K562 (cell line): ENCODE data around the gene PAN2. TPM values are rescaled to one million over a fixed set of nuclear protein-coding genes. Genes with fewer than 3 reads are reported as not detected.

Source experiments
- BCOR ChIP-seq: fragments of 450-650 bp; IDR thresholded peaks from 2 replicates; pipeline ENCODE4 v1.6.1; 2016
- CREBBP ChIP-seq: IDR thresholded peaks from one replicate; pipeline ENCODE4 v1.6.1; 2012; ENCODE audit warnings: low read depth, mild to moderate bottlenecking, control low read depth, inconsistent platforms, low read length
- GMEB1 ChIP-seq: fragments of 250-450 bp; sonication (Bioruptor Pico); IDR thresholded peaks from 2 replicates; pipeline ENCODE4 v1.4.0; 2020; ENCODE audit warnings: mild to moderate bottlenecking
- MNT ChIP-seq, 2 experiments: fragments of 450-650 bp; conservative IDR thresholded peaks; 2 replicates each; pipeline ENCODE4 v1.6.1; 2017; ENCODE audit warnings: mild to moderate bottlenecking in 2 of 2, moderate library complexity in 2 of 2
- MXI1 ChIP-seq: IDR thresholded peaks from 2 replicates; pipeline ENCODE4 v1.6.1; 2011; ENCODE audit warnings: low read depth, mild to moderate bottlenecking, improper control_type of control experiment, low read length
- PHF20 ChIP-seq: fragments of 450-650 bp; IDR thresholded peaks from 2 replicates; pipeline ENCODE4 v1.6.1; 2018; ENCODE audit not compliant: partially characterized antibody
- POLR2A ChIP-seq: fragments of 450-650 bp; conservative IDR thresholded peaks from 2 replicates; pipeline ENCODE4 v1.6.1; 2016
- RREB1 ChIP-seq: fragments of 250-450 bp; sonication (Bioruptor Pico); IDR thresholded peaks from 2 replicates; pipeline ENCODE4 v1.4.0; 2020
- SMC3 ChIP-seq: conservative IDR thresholded peaks from 2 replicates; pipeline ENCODE4 v1.6.1; 2011; ENCODE audit warnings: low read depth, low read length, improper control_type of control experiment; ENCODE audit not compliant: insufficient read depth
- TAF1 ChIP-seq: IDR thresholded peaks from 2 replicates; pipeline ENCODE4 v1.6.1; 2011; ENCODE audit warnings: mild to moderate bottlenecking, low read length, moderate library complexity; ENCODE audit not compliant: insufficient read depth, control insufficient read depth, severe bottlenecking; ENCODE audit errors: extremely low read depth
- YY1 ChIP-seq, 3 experiments: IDR thresholded peaks; 2 replicates each; pipeline ENCODE4 v1.6.1; 2011; ENCODE audit warnings: low read length in 2 of 3, mild to moderate bottlenecking in 2 of 3, moderate library complexity in 2 of 3, borderline replicate concordance in 1 of 3, control low read depth in 1 of 3, low read depth in 1 of 3; ENCODE audit not compliant: insufficient read depth in 3 of 3, insufficient replicate concordance in 2 of 3, control insufficient read depth in 1 of 3, insufficient read length in 1 of 3; ENCODE audit errors: extremely low read depth in 1 of 3
- polyA plus RNA-seq, 8 experiments: library from polyadenylated mRNA; depleted of rRNA in 4 of 8; stranded (reverse) in 5 of 8; unstranded in 3 of 8; fragments of >200 nt; fragmentation: Nextera tagmentation in 2 of 8; fragmentation: Illumina TruSeq in 1 of 8; extraction: Ambion mirVana in 2 of 8; extraction: Trizol in 1 of 8; gene quantifications; 2 replicates each; pipeline versions ENCODE4 v1.2.1 to v1.2.3, GENCODE V29; 2011 to 2014; ENCODE audit warnings: inconsistent platforms in 1 of 8, missing spikeins in 1 of 8
- total RNA-seq, 7 experiments: library from RNA; depleted of rRNA in 6 of 7; stranded (reverse); fragments of >200 nt in 6 of 7; fragmentation: Illumina TruSeq in 2 of 7; extraction: Trizol in 2 of 7; gene quantifications; 2 replicates each; pipeline versions ENCODE4 v1.2.1 to v1.2.3, GENCODE V29; 2011 to 2021; ENCODE audit warnings: low replicate concordance in 1 of 7
- TF ChIP-seq, protein P1 (sequence below), 2 experiments: IDR thresholded peaks in 1 of 2; conservative IDR thresholded peaks in 1 of 2; 2 replicates each; pipeline ENCODE4 v1.6.1; 2016; ENCODE audit warnings: low read depth in 2 of 2, mild to moderate bottlenecking in 1 of 2, missing compliant biosample characterization in 1 of 2, missing genetic modification characterization in 1 of 2, moderate library complexity in 1 of 2

Gene PAN2
- total and polyA plus RNA-seq, 9 of the 15 experiments (the other 6 are each of a cell fraction or from before 2014, with no cell fraction given): 15.0 to 66.1 (median 25.9) TPM

- TF ChIP-seq YY1 (IDR thresholded peaks at IDR 0.05; ENCODE audit: borderline replicate concordance in 1 of 3, control insufficient read depth in 1 of 3, extremely low read depth in 1 of 3, insufficient read depth in 3 of 3, insufficient read length in 1 of 3, insufficient replicate concordance in 2 of 3, low read depth in 1 of 3, low read length in 2 of 3): peak in 2 of 3 experiments; percentile 11 to 41
- TF ChIP-seq TAF1: peak; percentile 57
- no peak for TF ChIP-seq SMC3
- peak; percentile 42 for TF ChIP-seq PHF20
- TF ChIP-seq BCOR: no peak
- no peak for TF ChIP-seq RREB1
- peak; percentile 95 to 98 for TF ChIP-seq MNT (conservative IDR thresholded peaks at IDR 0.05)
- TF ChIP-seq CREBBP: no peak
- peak; percentile 95 for TF ChIP-seq POLR2A
- TF ChIP-seq, protein P1, sequence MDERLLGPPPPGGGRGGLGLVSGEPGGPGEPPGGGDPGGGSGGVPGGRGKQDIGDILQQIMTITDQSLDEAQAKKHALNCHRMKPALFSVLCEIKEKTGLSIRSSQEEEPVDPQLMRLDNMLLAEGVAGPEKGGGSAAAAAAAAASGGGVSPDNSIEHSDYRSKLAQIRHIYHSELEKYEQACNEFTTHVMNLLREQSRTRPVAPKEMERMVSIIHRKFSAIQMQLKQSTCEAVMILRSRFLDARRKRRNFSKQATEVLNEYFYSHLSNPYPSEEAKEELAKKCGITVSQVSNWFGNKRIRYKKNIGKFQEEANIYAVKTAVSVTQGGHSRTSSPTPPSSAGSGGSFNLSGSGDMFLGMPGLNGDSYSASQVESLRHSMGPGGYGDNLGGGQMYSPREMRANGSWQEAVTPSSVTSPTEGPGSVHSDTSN (CRISPR knock-in tag; IDR thresholded peaks at IDR 0.05; ENCODE audit: low read depth): no peak
- TF ChIP-seq, protein P1 (tag; conservative IDR thresholded peaks at IDR 0.05; ENCODE audit: low read depth): peak; percentile 92
- peak; percentile 86 for TF ChIP-seq MXI1
- peak; percentile 82 for TF ChIP-seq GMEB1 (CRISPR knock-in tag)
Observed at GRCh38 chr12:56299853-56300643, 33.8 kb downstream of the PAN2 start, which contains the start of gene CS (continued).
